Lung (tissue), 12 donors: ENCODE results near the gene KPNA6. TPM values are rescaled to one million over a fixed set of nuclear protein-coding genes. Genes with fewer than 3 reads are reported as not detected.

ENCODE experiments used
- ATAC-seq: fragments of 200-7000 bp; cut with Tn5 transposase; one replicate; pipeline ENCODE4 v1.9.1; 2020; ENCODE audit warnings: moderate number of reproducible peaks; ENCODE audit not compliant: insufficient read depth, low FRiP score
- DNase-seq, 3 donors: peaks; one replicate each; pipeline ENCODE4 v3.0.0-alpha.2; 2013 to 2017
- H3K27ac ChIP-seq, 2 donors: one replicate each; pipeline ENCODE4 v1.5.1; 2013; ENCODE audit warnings: mild to moderate bottlenecking in 2 of 2, moderate library complexity in 2 of 2, control low read depth in 1 of 2, inconsistent platforms in 1 of 2, low read depth in 1 of 2, low read length in 1 of 2
- H3K27me3 ChIP-seq, 3 donors: one replicate each; pipeline ENCODE4 v1.5.1; 2013; ENCODE audit warnings: low read length in 2 of 3; ENCODE audit not compliant: control insufficient read depth in 3 of 3, insufficient read depth in 3 of 3
- H3K36me3 ChIP-seq, 4 donors: one replicate each; pipeline ENCODE4 v1.5.1; 2013; ENCODE audit warnings: low read length in 4 of 4, mild to moderate bottlenecking in 1 of 4, moderate library complexity in 1 of 4; ENCODE audit not compliant: control insufficient read depth in 4 of 4, insufficient read depth in 4 of 4
- H3K4me1 ChIP-seq, 5 donors: one replicate each; pipeline ENCODE4 v1.5.1; 2013; ENCODE audit warnings: low read length in 5 of 5, mild to moderate bottlenecking in 2 of 5, moderate library complexity in 1 of 5; ENCODE audit not compliant: control insufficient read depth in 5 of 5, insufficient read depth in 5 of 5
- H3K4me3 ChIP-seq: one replicate; pipeline ENCODE4 v1.5.1; 2013; ENCODE audit warnings: mild to moderate bottlenecking, control low read depth, moderate library complexity
- H3K9ac ChIP-seq, 2 donors: one replicate each; pipeline ENCODE4 v1.5.1; 2013; ENCODE audit warnings: low read length in 2 of 2, control low read depth in 1 of 2; ENCODE audit not compliant: insufficient read depth in 1 of 2
- H3K9me3 ChIP-seq, 4 donors: one replicate each; pipeline ENCODE4 v1.5.1; 2013; ENCODE audit warnings: low read length in 3 of 4, mild to moderate bottlenecking in 1 of 4, moderate library complexity in 1 of 4; ENCODE audit not compliant: control insufficient read depth in 4 of 4, insufficient read depth in 3 of 4
- CTCF ChIP-seq: IDR thresholded peaks from 2 replicates; pipeline ENCODE4 v1.5.1; 2012; ENCODE audit warnings: mild to moderate bottlenecking; ENCODE audit errors: control extremely low read depth, extremely low read depth
- WGBS, 2 donors: extraction: QIAGEN DNeasy Blood & Tissue Kit; methylation state at CpG; one replicate each; pipeline ENCODE4 v1.1.7; 2013; 5-methylcytosine and 5-hydroxymethylcytosine counted together
- polyA plus RNA-seq, 2 donors: library from polyadenylated mRNA; stranded (reverse); fragments of 200-250 nt; gene quantifications; one replicate each; pipeline ENCODE4 v1.2.1, GENCODE V29; 2013
- total RNA-seq, 2 donors: library from RNA; depleted of rRNA in 1 of 2; stranded (reverse); fragments of >200 nt in 1 of 2; gene quantifications; one replicate each; pipeline ENCODE4 v1.2.1, GENCODE V29; 2014 to 2021
- donor health status: control.
- donor health status: control.
- donor health status: Bipolar disorder and iron deficiency.
- donor health status: healthy.
- donor health status: DM: yes; HTN: yes; CAD: no.

Gene KPNA6
- total and polyA plus RNA-seq, 4 donors = 7.9 to 54.0 (median 23.2) TPM

DNA sequence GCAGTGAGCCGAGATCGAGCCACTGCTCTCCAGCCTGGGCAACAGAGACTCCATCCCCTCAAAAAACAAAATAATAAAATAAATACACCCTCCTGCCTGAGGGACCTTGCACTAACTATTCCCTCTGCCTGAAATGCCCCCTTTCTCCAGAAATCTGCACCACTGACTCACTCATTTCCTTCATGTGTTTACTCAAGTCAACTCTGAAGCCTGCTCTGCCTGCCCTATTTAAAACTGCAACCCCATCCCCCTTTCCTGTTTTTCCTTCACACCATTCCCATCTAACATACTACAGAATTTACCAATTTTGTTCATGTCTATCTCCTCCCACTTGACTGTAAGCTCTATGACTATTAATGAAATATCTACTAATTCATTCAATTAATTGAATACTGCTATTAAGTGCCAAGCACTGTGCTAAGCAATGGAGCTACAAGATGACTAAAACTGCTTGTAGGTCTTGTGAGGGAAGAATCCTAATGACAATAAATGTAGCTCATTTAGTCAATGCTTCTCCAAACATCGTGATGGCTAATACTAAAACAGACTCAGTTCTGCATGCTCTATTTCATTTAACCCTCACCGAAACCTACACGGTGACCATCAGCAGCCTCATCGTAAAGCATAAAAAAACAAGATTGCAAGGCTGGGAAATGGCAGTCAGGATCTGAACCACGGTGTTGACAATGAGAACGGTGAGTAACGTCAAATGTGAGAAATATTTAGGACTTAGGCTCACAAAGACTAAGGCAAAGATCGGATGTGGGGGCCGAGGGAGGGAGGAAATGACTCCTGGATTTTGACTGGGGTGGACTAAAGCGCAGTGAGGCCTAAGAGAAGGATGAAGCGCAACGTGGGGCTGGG lies 35.9 kb upstream of the KPNA6 start:
- Histone ChIP-seq H3K9ac (peak overlapping the region; percentile 61 to 83), H3K4me1 (peaks cover 0 to 13% (median 8%) of the 10 kb centered on the region in 5 donors), H3K27me3 (no peaks in the 10 kb centered on the region), H3K27ac (peak overlapping the region; percentile 77 to 94), H3K9me3 (no peaks in the 10 kb centered on the region), H3K4me3 (peak overlapping the region; percentile 88), H3K36me3 (peaks cover 0 to 15% (median 8%) of the 10 kb centered on the region in 4 donors)
- DNase-seq (peak in 2 of 3 donors; percentile 47 to 76), ATAC-seq (no peak)
- 13 to 14% methylated on average over 14 of the region's 14 CpGs for WGBS, 2 donors
- no peak for TF ChIP-seq CTCF

- Histone ChIP-seq H3K4me1 (peaks cover 0 to 13% (median 8%) of the 10 kb centered on the region in 5 donors), H3K36me3 (peaks cover 3 to 20% (median 15%) of the 10 kb centered on the region in 4 donors), H3K9me3 (no peaks in the 10 kb centered on the region), H3K9ac (peak within 1 kb of the TSS; percentile 82 to 83), H3K27me3 (no peaks in the 10 kb centered on the region), H3K4me3 (peak within 1 kb of the TSS; percentile 88), H3K27ac (peak within 1 kb of the TSS; percentile 85 to 94)
- ATAC-seq (peak; percentile 95), DNase-seq (peak; percentile 97 to 99 (median 98))
- no peak for TF ChIP-seq CTCF
- WGBS, 2 donors = 0% methylated on average over 53 to 67 of the region's 67 CpGs
Observed at GRCh38 chr1:32072622-32073298, 35.1 kb upstream of the KPNA6 start, which contains the start of gene TMEM39B. Gene TMEM39B (plus strand): TSS chr1:32072939. CDS start chr1:32073048, 109 bp downstream.

GRCh38 chr1:32073299-32074229 lies 34.3 kb upstream of the KPNA6 start:
- Histone ChIP-seq H3K4me3 (peak overlapping the region; percentile 88), H3K9ac (peak overlapping the region in 1 of 2 donors; percentile 82), H3K36me3 (peaks cover 6 to 25% (median 21%) of the 10 kb centered on the region in 4 donors), H3K27ac (peak overlapping the region; percentile 73 to 85), H3K4me1 (peaks cover 0 to 13% (median 8%) of the 10 kb centered on the region in 5 donors), H3K27me3 (no peaks in the 10 kb centered on the region), H3K9me3 (no peaks in the 10 kb centered on the region)
- ATAC-seq (no peak), DNase-seq (no peak)
- 32 to 44% methylated on average over 25 to 28 of the region's 28 CpGs for WGBS, 2 donors
- peak; percentile 6 for TF ChIP-seq CTCF
